GM21390 (cell line): ENCODE results near the gene SLC24A5.

Experiments used
- ATAC-seq: cut with Tn5 transposase; IDR thresholded peaks from one replicate; pipeline ENCODE4 v1.9.1; 2021; ENCODE audit not compliant: unreplicated experiment

The SLC24A5 gene

GRCh38 chr15:48185529-48185928 lies 64.7 kb downstream of the SLC24A5 start:
- no peak for ATAC-seq

DNA sequence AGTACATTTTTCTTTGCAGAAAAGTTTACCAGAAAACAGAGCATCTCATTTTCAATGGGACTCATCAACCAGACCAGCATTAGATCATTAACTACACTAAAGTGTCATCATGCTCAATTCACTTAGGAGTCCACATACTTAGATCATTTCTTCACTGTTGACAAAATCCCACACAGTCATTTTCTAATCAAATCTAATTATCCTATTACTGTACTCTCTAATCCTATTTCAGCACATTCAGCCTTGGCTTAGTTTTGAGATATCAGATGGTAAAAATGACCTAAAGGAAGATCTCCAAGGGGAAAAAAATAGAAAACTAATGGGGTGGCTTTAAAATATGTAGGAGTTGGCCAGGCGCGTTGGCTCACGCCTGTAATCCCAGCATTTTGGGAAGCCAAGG lies 65.5 kb downstream of the SLC24A5 start:
- ATAC-seq: no peak

DNA sequence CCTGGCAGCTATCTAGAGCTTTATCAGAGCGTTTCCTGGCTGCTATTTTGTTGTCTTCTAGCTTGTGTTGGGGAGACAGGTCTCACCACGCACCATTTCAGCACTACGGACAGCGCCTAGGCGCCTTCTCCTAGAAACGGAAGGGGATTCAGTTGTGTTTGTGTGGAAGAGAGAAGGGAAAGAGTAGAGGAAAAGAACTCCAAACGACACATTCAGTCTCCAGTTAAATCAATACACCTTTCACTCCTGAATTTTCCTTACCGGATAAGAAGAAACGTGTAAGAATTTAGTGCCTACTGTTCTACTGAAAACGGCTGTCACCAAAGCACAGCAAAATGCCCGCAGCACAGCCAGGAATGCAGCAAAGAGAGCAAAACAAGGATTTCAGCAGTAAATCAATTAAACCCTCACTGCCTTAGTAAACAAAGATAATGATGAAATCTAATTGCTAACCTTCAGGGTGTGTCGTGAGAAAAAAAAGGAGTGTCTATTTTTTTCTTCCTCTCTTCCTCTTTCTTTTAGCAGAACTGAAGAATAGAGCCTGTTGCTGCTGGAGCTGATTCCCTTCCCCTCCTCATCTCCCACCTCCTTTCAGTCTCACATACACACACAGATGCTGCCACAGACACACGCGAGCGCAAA lies 70.3 kb downstream of the SLC24A5 start:
- no peak for ATAC-seq

- no peak for ATAC-seq
Observed at GRCh38 chr15:48191574-48192225, 70.9 kb downstream of the SLC24A5 start, which contains the start of gene CTXN2. Gene CTXN2, plus strand, starts transcription at chr15:48191665. Its CDS starts 9,636 bp downstream, at chr15:48201301.
